ENCODE results near the gene EGF. TPM values are rescaled to one million over a fixed set of nuclear protein-coding genes. Genes with fewer than 3 reads are reported as not detected.

The EGF gene
- total RNA-seq, 5 donors from 2014 or later (not counting 1 experiment from before 2014, with no cell fraction given), result 0.20 TPM; not detected in 4

DNA sequence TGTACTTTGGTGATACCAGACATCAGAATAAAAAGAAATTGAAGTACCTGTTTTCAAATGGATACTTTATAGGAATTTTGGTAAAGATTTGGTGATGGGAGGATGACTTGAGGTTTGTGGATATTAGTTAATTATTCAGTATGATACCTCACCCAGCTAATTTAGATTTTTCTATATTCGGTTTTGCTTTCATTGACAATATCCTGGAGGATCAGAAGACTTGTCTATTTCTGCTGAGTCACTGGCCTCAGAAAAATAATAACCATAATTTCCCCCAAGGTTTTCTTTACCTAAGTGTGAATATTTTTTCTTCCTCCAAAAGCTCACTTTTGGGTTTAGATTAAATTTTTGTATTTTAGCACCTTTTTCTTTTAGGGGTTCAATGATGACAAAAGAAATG is 100.2 kb downstream of the EGF start:
- H3K36me3 ChIP-seq (ENCODE audit: control insufficient read depth in 2 of 2, extremely low read depth in 1 of 2, insufficient read depth in 1 of 2, low read length in 1 of 2), result no peaks in the 10 kb centered on the region
- CTCF ChIA-PET, result interaction anchor here (1.1 to 1.3 kb wide), 2 partner anchors 496 to 504 kb away, joined by 3 to 4 read pairs; no protein-coding TSS in a partner anchor
- ATAC-seq (replicated peaks in 1 of 4), result no peak
- no peak overlapping the region for H3K4me3 ChIP-seq (ENCODE audit: control insufficient read depth in 1 of 2, extremely low read depth in 1 of 2, low read length in 1 of 2)
- Mint-ChIP-seq H3K27me3 (peaks cover 0 to 10% of the 10 kb centered on the region in 2 donors), H3K4me3 (no peak overlapping the region), H3K27ac (no peak overlapping the region), H3K36me3 (no peaks in the 10 kb centered on the region), H3K4me1 (peaks cover 0 to 3% (median 1%) of the 10 kb centered on the region in 3 donors), H3K9me3 (peaks cover 0 to 7% (median 2%) of the 10 kb centered on the region in 3 donors)
- no peaks in the 10 kb centered on the region for H3K27me3 ChIP-seq (replicated peaks in 1 of 2; ENCODE audit: control insufficient read depth in 2 of 2, extremely low read depth in 1 of 2, insufficient read depth in 2 of 2, low read length in 1 of 2)
- H3K4me1 ChIP-seq (ENCODE audit: control insufficient read depth in 1 of 2, extremely low read depth in 1 of 2, insufficient read depth in 2 of 2, low read length in 2 of 2), result no peaks in the 10 kb centered on the region
- no peak for DNase-seq
- POLR2A ChIA-PET, result interaction anchor here in 1 of 2 donors (0.6 kb wide), 1 partner anchor 1297 kb away, joined by 3 read pairs; no protein-coding TSS in a partner anchor
- WGBS (ENCODE audit: insufficient coverage), result no CpG with 5 or more reads among the region's 1 CpG
- H3K9me3 ChIP-seq, result no peaks in the 10 kb centered on the region
- no peak overlapping the region for H3K27ac ChIP-seq (ENCODE audit: low read length)

DNA sequence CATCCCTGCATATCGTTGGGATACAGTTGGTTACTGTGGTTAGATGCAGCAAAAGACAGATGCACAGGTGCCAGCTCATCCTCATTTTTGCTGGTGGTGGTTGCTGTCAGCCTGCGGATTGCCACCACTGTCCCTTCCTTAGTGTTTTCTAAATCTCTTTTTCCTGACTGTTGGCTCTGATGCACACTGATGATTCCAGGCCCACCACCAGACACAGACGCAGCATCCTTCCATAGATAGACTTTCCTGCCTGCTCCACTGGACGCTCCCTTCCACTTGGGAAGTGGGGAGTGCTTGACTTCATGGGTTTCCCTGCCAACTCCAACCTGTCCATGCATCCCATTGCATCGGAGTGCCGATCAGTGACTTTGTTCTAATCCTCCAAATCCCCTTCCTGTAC is 101.5 kb downstream of the EGF start:
- no peaks in the 10 kb centered on the region for H3K27me3 ChIP-seq (replicated peaks in 1 of 2; ENCODE audit: control insufficient read depth in 2 of 2, extremely low read depth in 1 of 2, insufficient read depth in 2 of 2, low read length in 1 of 2)
- Mint-ChIP-seq H3K27me3 (peaks cover 0 to 10% of the 10 kb centered on the region in 2 donors), H3K27ac (no peak overlapping the region), H3K36me3 (no peaks in the 10 kb centered on the region), H3K9me3 (peaks cover 0 to 7% (median 2%) of the 10 kb centered on the region in 3 donors), H3K4me3 (no peak overlapping the region), H3K4me1 (peaks cover 0 to 1% (median 0%) of the 10 kb centered on the region in 3 donors)
- no peaks in the 10 kb centered on the region for H3K36me3 ChIP-seq (ENCODE audit: control insufficient read depth in 2 of 2, extremely low read depth in 1 of 2, insufficient read depth in 1 of 2, low read length in 1 of 2)
- no peak overlapping the region for H3K4me3 ChIP-seq (ENCODE audit: control insufficient read depth in 1 of 2, extremely low read depth in 1 of 2, low read length in 1 of 2)
- H3K9me3 ChIP-seq, result no peaks in the 10 kb centered on the region
- no peak overlapping the region for H3K27ac ChIP-seq (ENCODE audit: low read length)
- H3K4me1 ChIP-seq (ENCODE audit: control insufficient read depth in 1 of 2, extremely low read depth in 1 of 2, insufficient read depth in 2 of 2, low read length in 2 of 2), result no peaks in the 10 kb centered on the region
- CTCF ChIA-PET, result interaction anchor here (0.8 to 1.3 kb wide), 4 partner anchors 463 to 502 kb away, joined by 3 to 4 read pairs (median 4); no protein-coding TSS in a partner anchor
- 86% methylated on average over 2 of the region's 6 CpGs for WGBS (ENCODE audit: insufficient coverage)
- POLR2A ChIA-PET, result no interaction called here
- ATAC-seq (replicated peaks in 1 of 4) (no peak), DNase-seq (no peak)

DNA sequence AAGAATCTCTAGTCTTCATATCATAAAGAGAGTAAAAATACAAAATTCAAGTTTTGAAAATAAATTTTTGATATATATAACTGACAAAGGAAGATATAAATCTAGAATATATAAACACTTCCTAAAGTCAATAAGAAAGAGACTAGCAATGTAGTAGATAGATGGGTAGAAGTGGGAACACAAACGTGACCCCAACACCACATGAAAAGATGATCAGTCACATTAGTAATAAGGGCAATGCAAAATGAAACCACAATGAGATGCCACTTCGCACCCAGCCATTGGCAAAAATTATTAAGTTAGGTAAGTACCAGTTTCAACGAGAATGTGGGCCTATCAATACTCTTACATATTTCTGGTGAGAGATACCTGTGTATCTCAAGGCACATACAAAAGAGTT is 106.5 kb downstream of the EGF start:
- Mint-ChIP-seq H3K4me1 (peaks cover 0 to 6% (median 5%) of the 10 kb centered on the region in 3 donors), H3K27me3 (no peaks in the 10 kb centered on the region), H3K36me3 (no peaks in the 10 kb centered on the region), H3K9me3 (peaks cover 0 to 7% (median 2%) of the 10 kb centered on the region in 3 donors), H3K4me3 (no peak overlapping the region), H3K27ac (no peak overlapping the region)
- no CpG with 5 or more reads among the region's 3 CpGs for WGBS (ENCODE audit: insufficient coverage)
- no peaks in the 10 kb centered on the region for H3K4me1 ChIP-seq (ENCODE audit: control insufficient read depth in 1 of 2, extremely low read depth in 1 of 2, insufficient read depth in 2 of 2, low read length in 2 of 2)
- no peaks in the 10 kb centered on the region for H3K27me3 ChIP-seq (replicated peaks in 1 of 2; ENCODE audit: control insufficient read depth in 2 of 2, extremely low read depth in 1 of 2, insufficient read depth in 2 of 2, low read length in 1 of 2)
- DNase-seq, result no peak
- ChIA-PET CTCF (interaction anchor here (0.6 to 1.0 kb wide), 6 partner anchors 9 to 604 kb away, joined by 3 to 7 read pairs (median 4); no protein-coding TSS in a partner anchor), POLR2A (interaction anchor here in 1 of 2 donors (0.6 kb wide), 1 partner anchor 134 kb away, joined by 9 read pairs; no protein-coding TSS in a partner anchor)
- ATAC-seq (replicated peaks in 1 of 4), result no peak
- H3K4me3 ChIP-seq (ENCODE audit: control insufficient read depth in 1 of 2, extremely low read depth in 1 of 2, low read length in 1 of 2), result no peak overlapping the region
- H3K9me3 ChIP-seq, result no peaks in the 10 kb centered on the region
- no peaks in the 10 kb centered on the region for H3K36me3 ChIP-seq (ENCODE audit: control insufficient read depth in 2 of 2, extremely low read depth in 1 of 2, insufficient read depth in 1 of 2, low read length in 1 of 2)
- no peak overlapping the region for H3K27ac ChIP-seq (ENCODE audit: low read length)

- no peak overlapping the region for H3K4me3 ChIP-seq (ENCODE audit: control insufficient read depth in 1 of 2, extremely low read depth in 1 of 2, low read length in 1 of 2)
- H3K27me3 ChIP-seq (replicated peaks in 1 of 2; ENCODE audit: control insufficient read depth in 2 of 2, extremely low read depth in 1 of 2, insufficient read depth in 2 of 2, low read length in 1 of 2), result no peaks in the 10 kb centered on the region
- no peaks in the 10 kb centered on the region for H3K9me3 ChIP-seq
- no peaks in the 10 kb centered on the region for H3K36me3 ChIP-seq (ENCODE audit: control insufficient read depth in 2 of 2, extremely low read depth in 1 of 2, insufficient read depth in 1 of 2, low read length in 1 of 2)
- Mint-ChIP-seq H3K27me3 (no peaks in the 10 kb centered on the region), H3K9me3 (peaks cover 0 to 7% (median 2%) of the 10 kb centered on the region in 3 donors), H3K36me3 (no peaks in the 10 kb centered on the region), H3K4me3 (no peak overlapping the region), H3K27ac (no peak overlapping the region), H3K4me1 (peaks cover 0 to 6% (median 5%) of the 10 kb centered on the region in 3 donors)
- WGBS (ENCODE audit: insufficient coverage), result 90% methylated on average over 2 of the region's 5 CpGs
- ChIA-PET POLR2A (no interaction called here), CTCF (interaction anchor here (0.6 to 1.0 kb wide), 5 partner anchors 10 to 995 kb away, joined by 3 to 6 read pairs (median 4); no protein-coding TSS in a partner anchor)
- H3K27ac ChIP-seq (ENCODE audit: low read length), result no peak overlapping the region
- ATAC-seq (replicated peaks in 1 of 4) (no peak), DNase-seq (no peak)
- H3K4me1 ChIP-seq (ENCODE audit: control insufficient read depth in 1 of 2, extremely low read depth in 1 of 2, insufficient read depth in 2 of 2, low read length in 2 of 2), result no peaks in the 10 kb centered on the region
Measured at GRCh38 chr4:110020139-110020538, 107.5 kb downstream of the EGF start.

GRCh38 chr4:110020646-110021443 is 108.2 kb downstream of the EGF start:
- peaks cover 0 to 6% (median 5%) of the 10 kb centered on the region in 3 donors for H3K4me1 Mint-ChIP-seq
- peaks cover 0 to 7% (median 2%) of the 10 kb centered on the region in 3 donors for H3K9me3 Mint-ChIP-seq
- Histone ChIP-seq H3K27ac (ENCODE audit: low read length) (no peak overlapping the region), H3K36me3 (ENCODE audit: control insufficient read depth in 2 of 2, extremely low read depth in 1 of 2, insufficient read depth in 1 of 2, low read length in 1 of 2) (no peaks in the 10 kb centered on the region), H3K4me3 (ENCODE audit: control insufficient read depth in 1 of 2, extremely low read depth in 1 of 2, low read length in 1 of 2) (no peak overlapping the region), H3K9me3 (no peaks in the 10 kb centered on the region), H3K27me3 (replicated peaks in 1 of 2; ENCODE audit: control insufficient read depth in 2 of 2, extremely low read depth in 1 of 2, insufficient read depth in 2 of 2, low read length in 1 of 2) (no peaks in the 10 kb centered on the region), H3K4me1 (ENCODE audit: control insufficient read depth in 1 of 2, extremely low read depth in 1 of 2, insufficient read depth in 2 of 2, low read length in 2 of 2) (no peaks in the 10 kb centered on the region)
- POLR2A ChIA-PET, result interaction anchor here in 1 of 2 donors (0.7 to 1.2 kb wide), 2 partner anchors 12 to 99 kb away, joined by 3 to 5 read pairs; no protein-coding TSS in a partner anchor
- H3K36me3 Mint-ChIP-seq, result no peaks in the 10 kb centered on the region
- no peak overlapping the region for H3K4me3 Mint-ChIP-seq
- WGBS (ENCODE audit: insufficient coverage), result 53% methylated on average over 2 of the region's 4 CpGs
- CTCF ChIA-PET, result interaction anchor here (0.6 to 1.0 kb wide), 3 partner anchors 14 to 995 kb away, joined by 3 to 5 read pairs (median 3); no protein-coding TSS in a partner anchor
- ATAC-seq (replicated peaks in 1 of 4), result no peak
- DNase-seq, result no peak
- no peaks in the 10 kb centered on the region for H3K27me3 Mint-ChIP-seq
- H3K27ac Mint-ChIP-seq, result no peak overlapping the region

GRCh38 chr4:110022457-110022856 is 109.8 kb downstream of the EGF start:
- H3K9me3 ChIP-seq, result no peaks in the 10 kb centered on the region
- no peaks in the 10 kb centered on the region for H3K4me1 ChIP-seq (ENCODE audit: control insufficient read depth in 1 of 2, extremely low read depth in 1 of 2, insufficient read depth in 2 of 2, low read length in 2 of 2)
- H3K27me3 ChIP-seq (replicated peaks in 1 of 2; ENCODE audit: control insufficient read depth in 2 of 2, extremely low read depth in 1 of 2, insufficient read depth in 2 of 2, low read length in 1 of 2), result no peaks in the 10 kb centered on the region
- POLR2A ChIA-PET, result no interaction called here
- H3K27ac Mint-ChIP-seq, result no peak overlapping the region
- peaks cover 0 to 6% (median 5%) of the 10 kb centered on the region in 3 donors for H3K4me1 Mint-ChIP-seq
- H3K27me3 Mint-ChIP-seq, result no peaks in the 10 kb centered on the region
- H3K27ac ChIP-seq (ENCODE audit: low read length), result no peak overlapping the region
- 33% methylated on average over 1 of the region's 4 CpGs for WGBS (ENCODE audit: insufficient coverage)
- H3K9me3 Mint-ChIP-seq, result no peaks in the 10 kb centered on the region
- no peaks in the 10 kb centered on the region for H3K36me3 ChIP-seq (ENCODE audit: control insufficient read depth in 2 of 2, extremely low read depth in 1 of 2, insufficient read depth in 1 of 2, low read length in 1 of 2)
- no peak for ATAC-seq (replicated peaks in 1 of 4)
- DNase-seq, result no peak
- no peak overlapping the region for H3K4me3 ChIP-seq (ENCODE audit: control insufficient read depth in 1 of 2, extremely low read depth in 1 of 2, low read length in 1 of 2)
- CTCF ChIA-PET, result interaction anchor here (0.6 to 1.2 kb wide), 2 partner anchors 16 to 488 kb away, joined by 3 read pairs; no protein-coding TSS in a partner anchor
- H3K4me3 Mint-ChIP-seq, result no peak overlapping the region
- H3K36me3 Mint-ChIP-seq, result no peaks in the 10 kb centered on the region

Data from T-cell (primary cell).